H1 (cell line): ENCODE results near the gene EFCAB10. TPM values are rescaled to one million over a fixed set of nuclear protein-coding genes. Genes with fewer than 3 reads are reported as not detected.

Experiments used
- CTCF ChIA-PET: fragments of 300-600 bp; sonication (Branson Sonifier 250); formaldehyde crosslinking; loops from one replicate; lab custom pipeline; 2021; ENCODE audit not compliant: partially characterized antibody; lab: Charles Lee
- POLR2A ChIA-PET: fragments of 300-600 bp; sonication (Branson Sonifier 250); formaldehyde crosslinking; loops from one replicate; lab custom pipeline; 2021; ENCODE audit warnings: inconsistent platforms; ENCODE audit not compliant: partially characterized antibody; lab: Charles Lee
- DNase-seq, 2 experiments: peaks; one replicate each; pipeline versions ENCODE4 v3.0.0 to v3.0.0-alpha.2; 2010 to 2022; ENCODE audit warnings: low spot score in 2 of 2, low read depth in 1 of 2, mixed read lengths in 1 of 2
- FAIRE-seq: peaks from 2 replicates; lab custom pipeline; 2011; peaks lifted over from hg19 to GRCh38; lab: Jason Lieb, UNC
- H2AFZ ChIP-seq: 2 replicates; pipeline ENCODE4 v1.8.1; 2012; ENCODE audit warnings: low read length, inconsistent platforms
- H2AK5ac ChIP-seq: 2 replicates; pipeline ENCODE4 v1.6.1; 2013; ENCODE audit warnings: low read depth, low read length
- H2BK120ac ChIP-seq: replicated peaks from 2 replicates; pipeline ENCODE3; 2013; ENCODE audit warnings: low read depth, low read length, inconsistent platforms
- H2BK12ac ChIP-seq: 2 replicates; pipeline ENCODE4 v1.6.1; 2013; ENCODE audit warnings: low read depth, low read length
- H2BK15ac ChIP-seq: 2 replicates; pipeline ENCODE4 v1.6.1; 2013; ENCODE audit warnings: low read length
- H2BK20ac ChIP-seq: 2 replicates; pipeline ENCODE4 v1.6.1; 2013; ENCODE audit warnings: low read length
- H2BK5ac ChIP-seq: 2 replicates; pipeline ENCODE4 v1.6.1; 2013; ENCODE audit warnings: low read depth, low read length
- H3K14ac ChIP-seq: 2 replicates; pipeline ENCODE4 v1.6.1; 2013; ENCODE audit warnings: inconsistent platforms; ENCODE audit not compliant: insufficient read length
- H3K18ac ChIP-seq: 2 replicates; pipeline ENCODE4 v1.6.1; 2013; ENCODE audit warnings: low read length; ENCODE audit errors: extremely low read depth
- H3K23ac ChIP-seq: 2 replicates; pipeline ENCODE4 v1.6.1; 2013; ENCODE audit warnings: inconsistent platforms; ENCODE audit not compliant: insufficient read length
- H3K23me2 ChIP-seq: 2 replicates; pipeline ENCODE4 v1.6.1; 2013; ENCODE audit warnings: low read depth, low read length
- H3K27ac ChIP-seq: 2 replicates; pipeline ENCODE4 v1.6.1; 2011; ENCODE audit warnings: low read depth, low read length, inconsistent platforms
- H3K27me3 ChIP-seq, 4 experiments: replicated peaks in 1 of 4; 1 replicate in 1 of 4; 2 replicates in 3 of 4; pipeline versions ENCODE4 v1.6.1 to v1.8.1; 2011 to 2013; ENCODE audit warnings: low read length in 3 of 4, mild to moderate bottlenecking in 3 of 4, inconsistent platforms in 2 of 4, mixed read lengths in 2 of 4, moderate library complexity in 1 of 4; ENCODE audit not compliant: control insufficient read depth in 3 of 4, insufficient read depth in 3 of 4; ENCODE audit errors: extremely low read depth in 1 of 4
- H3K36me3 ChIP-seq, 4 experiments: 2 replicates each; pipeline versions ENCODE4 v1.6.1 to v1.8.1; 2011 to 2013; ENCODE audit warnings: mild to moderate bottlenecking in 4 of 4, low read length in 3 of 4, moderate library complexity in 2 of 4, control low read depth in 1 of 4, inconsistent platforms in 1 of 4; ENCODE audit not compliant: insufficient read depth in 4 of 4, control insufficient read depth in 2 of 4
- H3K4ac ChIP-seq: replicated peaks from 2 replicates; pipeline ENCODE3; 2013; ENCODE audit warnings: low read length, low read depth, mixed read lengths, inconsistent platforms; ENCODE audit not compliant: insufficient read length
- H3K4me1 ChIP-seq, 4 experiments: replicated peaks in 1 of 4; 1 replicate in 1 of 4; 2 replicates in 3 of 4; pipeline versions ENCODE4 v1.6.1 to v1.8.1; 2011 to 2013; ENCODE audit warnings: low read length in 3 of 4, inconsistent platforms in 2 of 4, mixed read lengths in 1 of 4; ENCODE audit not compliant: insufficient read depth in 4 of 4, control insufficient read depth in 3 of 4
- H3K4me2 ChIP-seq, 2 experiments: 2 replicates each; pipeline versions ENCODE4 v1.6.1 to v1.8.1; 2011 to 2013; ENCODE audit warnings: low read depth in 2 of 2, low read length in 2 of 2, control low read depth in 1 of 2, inconsistent platforms in 1 of 2, mild to moderate bottlenecking in 1 of 2; ENCODE audit not compliant: insufficient read depth in 1 of 2
- H3K4me3 ChIP-seq, 4 experiments: fragments of 200-600, 300-600 bp in 1 of 4; sonication (generic), shearing (Covaris generic), sonication (Bioruptor Twin) in 1 of 4; 2 replicates each; pipeline versions ENCODE4 v1.5.1 to v1.8.1; 2011 to 2016; ENCODE audit warnings: low read length in 4 of 4, low read depth in 3 of 4, control low read depth in 2 of 4, inconsistent platforms in 2 of 4, mild to moderate bottlenecking in 2 of 4, mixed read lengths in 1 of 4, moderate library complexity in 1 of 4; ENCODE audit not compliant: insufficient read depth in 2 of 4; ENCODE audit errors: extremely low read depth in 1 of 4
- H3K56ac ChIP-seq: replicated peaks from 2 replicates; pipeline ENCODE3; 2013; ENCODE audit warnings: low read depth, mild to moderate bottlenecking, mixed read lengths, low read length, inconsistent platforms; ENCODE audit not compliant: insufficient read length
- H3K79me1 ChIP-seq: 2 replicates; pipeline ENCODE4 v1.6.1; 2013; ENCODE audit warnings: low read depth, low read length, control low read depth
- H3K79me2 ChIP-seq, 2 experiments: 2 replicates each; pipeline versions ENCODE4 v1.6.1 to v1.8.1; 2012 to 2013; ENCODE audit warnings: low read length in 2 of 2, mild to moderate bottlenecking in 2 of 2, inconsistent platforms in 1 of 2; ENCODE audit not compliant: insufficient read depth in 2 of 2, control insufficient read depth in 1 of 2
- H3K9ac ChIP-seq, 4 experiments: replicated peaks in 1 of 4; 1 replicate in 1 of 4; 2 replicates in 3 of 4; pipeline versions ENCODE4 v1.6.1 to v1.8.1; 2011 to 2013; ENCODE audit warnings: low read depth in 3 of 4, low read length in 3 of 4, control low read depth in 2 of 4, mild to moderate bottlenecking in 2 of 4, moderate library complexity in 2 of 4, inconsistent platforms in 1 of 4; ENCODE audit errors: extremely low read depth in 1 of 4
- H3K9me3 ChIP-seq, 2 experiments: 2 replicates each; pipeline versions ENCODE4 v1.6.1 to v1.8.1; 2012 to 2013; ENCODE audit warnings: mild to moderate bottlenecking in 2 of 2, moderate library complexity in 2 of 2, control low read depth in 1 of 2, inconsistent platforms in 1 of 2, low read depth in 1 of 2, low read length in 1 of 2, mixed read lengths in 1 of 2; ENCODE audit not compliant: insufficient read depth in 2 of 2
- H4K20me1 ChIP-seq, 2 experiments: replicated peaks in 1 of 2; 2 replicates each; pipeline versions ENCODE3 to v1.8.1; 2011 to 2013; ENCODE audit warnings: inconsistent platforms in 2 of 2, low read length in 2 of 2, mild to moderate bottlenecking in 1 of 2; ENCODE audit not compliant: insufficient read depth in 2 of 2, control insufficient read depth in 1 of 2
- H4K5ac ChIP-seq: 2 replicates; pipeline ENCODE4 v1.6.1; 2013; ENCODE audit warnings: low read length, low read depth, mixed read lengths, inconsistent platforms; ENCODE audit not compliant: insufficient read length
- H4K8ac ChIP-seq: 2 replicates; pipeline ENCODE4 v1.8.0; 2013; ENCODE audit warnings: mild to moderate bottlenecking, moderate library complexity, low read length, inconsistent platforms; ENCODE audit not compliant: insufficient read depth; ENCODE audit errors: extremely low read depth
- H4K91ac ChIP-seq: replicated peaks from 2 replicates; pipeline ENCODE3; 2013; ENCODE audit warnings: low read length, mixed read lengths, inconsistent platforms; ENCODE audit not compliant: insufficient read length
- ASH2L ChIP-seq: fragments of 200-600, 300-600 bp; sonication (generic); IDR thresholded peaks from one replicate; pipeline ENCODE4 v1.7.1; 2017; ENCODE audit warnings: low read length
- CBX5 ChIP-seq: fragments of 300-800, 300-1000 bp; sonication (generic); IDR thresholded peaks from 2 replicates; pipeline ENCODE4 v1.7.1; 2016; ENCODE audit warnings: antibody characterized with exemption, low read length, low read depth
- CEBPB ChIP-seq: IDR thresholded peaks from 2 replicates; pipeline ENCODE4 v1.6.1; 2012; ENCODE audit warnings: low read depth, low read length
- CHD1 ChIP-seq: IDR thresholded peaks from 2 replicates; pipeline ENCODE4 v1.6.1; 2012; ENCODE audit warnings: low read depth, low read length, improper control_type of control experiment
- EGR1 ChIP-seq: IDR thresholded peaks from 2 replicates; pipeline ENCODE4 v1.6.1; 2011; ENCODE audit warnings: low read depth, low read length, borderline replicate concordance
- JUND ChIP-seq: IDR thresholded peaks from 2 replicates; pipeline ENCODE4 v1.6.1; 2011; ENCODE audit warnings: mild to moderate bottlenecking, improper control_type of control experiment, low read length
- KDM4A ChIP-seq: IDR thresholded peaks from one replicate; pipeline ENCODE4 v1.7.1; 2012; ENCODE audit warnings: low read depth, mild to moderate bottlenecking, moderate library complexity, low read length, inconsistent platforms; ENCODE audit not compliant: severe bottlenecking
- MAX ChIP-seq: IDR thresholded peaks from 2 replicates; pipeline ENCODE4 v1.6.1; 2012; ENCODE audit warnings: inconsistent platforms
- PHF8 ChIP-seq: fragments of 200-600 bp; sonication (generic); conservative IDR thresholded peaks from 2 replicates; pipeline ENCODE4 v1.7.1; 2012; ENCODE audit warnings: low read depth, mild to moderate bottlenecking, inconsistent platforms, low read length, moderate library complexity
- POLR2A ChIP-seq, 2 experiments: IDR thresholded peaks; 1 replicate in 1 of 2; 2 replicates in 1 of 2; pipeline ENCODE4 v1.6.1; 2011; ENCODE audit warnings: low read depth in 2 of 2, low read length in 2 of 2, mild to moderate bottlenecking in 2 of 2; ENCODE audit errors: control extremely low read depth in 1 of 2
- RNF2 ChIP-seq: fragments of 200-900, 300-1000 bp; sonication (generic); IDR thresholded peaks from 2 replicates; pipeline ENCODE4 v1.7.1; 2016; ENCODE audit warnings: borderline replicate concordance, low read depth, mild to moderate bottlenecking, antibody characterized with exemption, low read length; ENCODE audit not compliant: poor library complexity, severe bottlenecking; ENCODE audit errors: missing control alignments
- SIX5 ChIP-seq: IDR thresholded peaks from 2 replicates; pipeline ENCODE4 v1.6.1; 2011; ENCODE audit warnings: mild to moderate bottlenecking, low read depth, low read length
- SP2 ChIP-seq: IDR thresholded peaks from 2 replicates; pipeline ENCODE4 v1.6.1; 2012; ENCODE audit warnings: mild to moderate bottlenecking, low read length, inconsistent platforms
- SUZ12 ChIP-seq: fragments of 200-600 bp; sonication (generic); IDR thresholded peaks from 2 replicates; pipeline ENCODE4 v1.6.1; 2012; ENCODE audit warnings: mild to moderate bottlenecking, inconsistent platforms, low read length, moderate library complexity, mixed read lengths
- TBP ChIP-seq: IDR thresholded peaks from 2 replicates; pipeline ENCODE4 v1.6.1; 2011; ENCODE audit warnings: low read depth, low read length, improper control_type of control experiment
- WGBS, 2 experiments: shearing (Covaris generic) in 1 of 2; methylation state at CpG; one replicate each; pipeline versions ENCODE4 v1.1.6 to v1.1.7; 2013 to 2015; ENCODE audit warnings: low lambda C conversion rate in 2 of 2, mixed read lengths in 2 of 2, inconsistent platforms in 1 of 2, low coverage in 1 of 2, missing lambda C conversion rate in 1 of 2; ENCODE audit not compliant: insufficient replicate concordance in 2 of 2, insufficient coverage in 1 of 2, insufficient read length in 1 of 2; ENCODE audit errors: extremely low coverage in 1 of 2, missing lambda C conversion rate in 1 of 2; 5-methylcytosine and 5-hydroxymethylcytosine counted together
- polyA plus RNA-seq, 7 experiments: library from polyadenylated mRNA; depleted of rRNA in 3 of 7; stranded (reverse) in 5 of 7; unstranded in 2 of 7; fragments of >200 nt in 5 of 7; fragments of 200-250 nt in 2 of 7; gene quantifications; 1 replicate in 5 of 7; 2 replicates in 1 of 7; 4 replicates in 1 of 7; pipeline versions ENCODE4 v1.2.1 to v1.2.3, GENCODE V29; 2011 to 2013; ENCODE audit warnings: missing spikeins in 2 of 7, mixed read lengths in 2 of 7
- total RNA-seq: library from RNA; stranded (reverse); fragmentation: NEBNext Ultra II Directional; extraction: Animal tissue kit (Norgen Biotek cat#: 25700); gene quantifications from 2 replicates; pipeline ENCODE4 v1.2.1, GENCODE V29; 2021

Gene EFCAB10
- total and polyA plus RNA-seq, 2 of the 8 experiments (the other 6 are each of a cell fraction or from before 2014, with no cell fraction given) = 0.80 to 3.1 TPM

GRCh38 chr7:105565190-105565589 lies 16.1 kb downstream of the EFCAB10 start:
- no peaks in the 10 kb centered on the region for H3K79me2 ChIP-seq
- WGBS, 2 experiments = 97% methylated on average over 4 of the region's 4 CpGs; no CpG with 5 or more reads in 1 of the 2 experiments
- H3K36me3 ChIP-seq = peaks cover 2 to 47% (median 17%) of the 10 kb centered on the region in 4 experiments
- H2AFZ ChIP-seq = no peak overlapping the region
- no peak overlapping the region for H3K4me3 ChIP-seq
- H2BK15ac ChIP-seq = no peak overlapping the region
- no peak overlapping the region for H3K18ac ChIP-seq
- no peak overlapping the region for H3K27ac ChIP-seq
- no peak overlapping the region for H3K23ac ChIP-seq
- H3K14ac ChIP-seq = no peak overlapping the region
- H3K4ac ChIP-seq = no peak overlapping the region
- H3K4me1 ChIP-seq = no peaks in the 10 kb centered on the region
- no peak overlapping the region for H4K91ac ChIP-seq
- no peak overlapping the region for H3K9ac ChIP-seq
- no peak overlapping the region for H3K56ac ChIP-seq
- H4K20me1 ChIP-seq = no peaks in the 10 kb centered on the region
- no peak overlapping the region for H2BK120ac ChIP-seq
- no peak for DNase-seq
- no peak overlapping the region for H2BK5ac ChIP-seq
- ChIA-PET CTCF (interaction anchor here (0.9 kb wide), 1 partner anchor 14 kb away, joined by 3 read pairs; no protein-coding TSS in a partner anchor), POLR2A (no interaction called here)
- H3K4me2 ChIP-seq = no peak overlapping the region
- no peaks in the 10 kb centered on the region for H3K23me2 ChIP-seq
- H3K27me3 ChIP-seq = peaks cover 0 to 1% (median 0%) of the 10 kb centered on the region in 4 experiments; a peak in 1 of 7 replicates
- H4K5ac ChIP-seq = no peak overlapping the region
- H2AK5ac ChIP-seq = no peak overlapping the region
- H2BK20ac ChIP-seq = no peak overlapping the region
- no peaks in the 10 kb centered on the region; the same call in 1 of the 2 replicates for H3K79me1 ChIP-seq
- H3K9me3 ChIP-seq = no peaks in the 10 kb centered on the region
- H4K8ac ChIP-seq = no peak overlapping the region
- no peak for FAIRE-seq
- no peak for TF ChIP-seq JUND
- TF ChIP-seq TBP = no peak
- TF ChIP-seq EGR1 = no peak
- no peak for TF ChIP-seq POLR2A (IDR thresholded peaks at IDR 0.05; ENCODE audit: control extremely low read depth in 1 of 2, low read depth in 2 of 2, low read length in 2 of 2)
- no peak for TF ChIP-seq KDM4A
- TF ChIP-seq SUZ12 = no peak
- TF ChIP-seq CEBPB = no peak
- TF ChIP-seq CBX5 = no peak
- no peak for TF ChIP-seq CHD1
- no peak for TF ChIP-seq RNF2
- TF ChIP-seq SP2 = no peak
- no peak for TF ChIP-seq MAX
- no peak for TF ChIP-seq SIX5
- no peak for TF ChIP-seq PHF8
- no peak for TF ChIP-seq ASH2L
- H2BK12ac ChIP-seq = no peak overlapping the region
